Measurements from ENCODE around the gene MAP7D1. TPM values are rescaled to one million over a fixed set of nuclear protein-coding genes. Genes with fewer than 3 reads are reported as not detected.

The MAP7D1 gene
- total and polyA plus RNA-seq, 10 of the 15 experiments (the other 5 are each of a cell fraction or from before 2014, with no cell fraction given), result 4.4 to 97.6 (median 24.2) TPM

GRCh38 chr1:36223381-36223995 lies 67.5 kb downstream of the MAP7D1 start (continued):
- TF ChIP-seq RAD21 (IDR thresholded peaks at IDR 0.05; ENCODE audit: insufficient read depth, low read depth, low read length), result no peak
- TF ChIP-seq HDGF (IDR thresholded peaks at IDR 0.05), result no peak
- no peak for TF ChIP-seq MYC (IDR thresholded peaks at IDR 0.05; ENCODE audit: insufficient read depth, insufficient read length, insufficient replicate concordance, low read length, severe bottlenecking)
- no peak; the same call in 1 of the 2 replicates for TF ChIP-seq FOXM1 (IDR thresholded peaks at IDR 0.05; ENCODE audit: low read depth, low read length)
- TF ChIP-seq BCLAF1 (IDR thresholded peaks at IDR 0.05), result peak; percentile 23; the same call in 1 of the 2 replicates
- no peak for TF ChIP-seq STAT1 (conservative IDR thresholded peaks at IDR 0.05)
- no peak for TF ChIP-seq LARP7 (IDR thresholded peaks at IDR 0.05)
- TF ChIP-seq ETV6 (conservative IDR thresholded peaks at IDR 0.05 in 1 of 2, IDR thresholded peaks at IDR 0.05 in 1 of 2; ENCODE audit: borderline replicate concordance in 1 of 2, low read depth in 1 of 2), result no peak
- no peak for TF ChIP-seq IKZF1 (conservative IDR thresholded peaks at IDR 0.05)
- no peak for TF ChIP-seq SP1 (IDR thresholded peaks at IDR 0.05; ENCODE audit: low read depth, low read length)
- peak; percentile 78; the same call in 1 of the 2 replicates for TF ChIP-seq ASH2L (IDR thresholded peaks at IDR 0.05; ENCODE audit: borderline replicate concordance, low read depth)
- TF ChIP-seq NFYA (IDR thresholded peaks at IDR 0.05; ENCODE audit: borderline replicate concordance, low read depth, low read length), result no peak
- no peak for TF ChIP-seq STAT3 (IDR thresholded peaks at IDR 0.05; ENCODE audit: low read depth, low read length)
- TF ChIP-seq HCFC1 (IDR thresholded peaks at IDR 0.05; ENCODE audit: low read length), result no peak
- no peak for TF ChIP-seq POLR2A (IDR thresholded peaks at IDR 0.05; ENCODE audit: low read depth, low read length)
- no peak for TF ChIP-seq ZZZ3 (IDR thresholded peaks at IDR 0.05; ENCODE audit: control insufficient read depth, insufficient read length, low read depth)
- no peak for TF ChIP-seq NFYB (IDR thresholded peaks at IDR 0.05; ENCODE audit: insufficient read depth, low read depth, low read length)
- TF ChIP-seq USF1 (IDR thresholded peaks at IDR 0.05; ENCODE audit: borderline replicate concordance, extremely low read length, insufficient read depth, low read depth, low read length), result no peak
- no peak for TF ChIP-seq DPF2 (IDR thresholded peaks at IDR 0.05)
- no peak for TF ChIP-seq ZNF384 (IDR thresholded peaks at IDR 0.05; ENCODE audit: borderline replicate concordance, low read depth, low read length)
- 0 out of 2 replicates have a peak, but pooled peaks have one; percentile 51 for TF ChIP-seq CHD1 (IDR thresholded peaks at IDR 0.05; ENCODE audit: low read depth, low read length)
- no peak for TF ChIP-seq JUNB (IDR thresholded peaks at IDR 0.05)
- TF ChIP-seq BHLHE40 (IDR thresholded peaks at IDR 0.05; ENCODE audit: borderline replicate concordance in 1 of 2, low read depth in 2 of 2, low read length in 1 of 2), result no peak
- 0 out of 2 replicates have a peak, but pooled peaks have one; percentile 14 for TF ChIP-seq ZBED1 (IDR thresholded peaks at IDR 0.05; ENCODE audit: borderline replicate concordance)
- TF ChIP-seq TBL1XR1 (IDR thresholded peaks at IDR 0.05; ENCODE audit: low read depth, low read length), result no peak
- no peak for TF ChIP-seq SRF (IDR thresholded peaks at IDR 0.05; ENCODE audit: low read depth in 2 of 2, low read length in 2 of 2)
- no peak; the same call in 1 of the 2 replicates for TF ChIP-seq MTA2 (IDR thresholded peaks at IDR 0.05; ENCODE audit: low read depth)
- no peak for TF ChIP-seq RFX5 (IDR thresholded peaks at IDR 0.05; ENCODE audit: low read depth, low read length)
- TF ChIP-seq NBN (IDR thresholded peaks at IDR 0.05), result no peak
